Stomach (tissue), 4 donors: ENCODE data around the gene MAML1.

Experiments used
- EP300 ChIP-seq: sonication (generic); formaldehyde crosslinking; IDR thresholded peaks from one replicate; pipeline ENCODE4 v1.6.1; 2017; ENCODE audit warnings: antibody characterized with exemption
- POLR2A ChIP-seq, 4 donors: fragments of 450-650 bp; IDR thresholded peaks; one replicate each; pipeline ENCODE4 v1.6.1; 2016; ENCODE audit warnings: antibody characterized with exemption in 4 of 4, control low read depth in 2 of 4, mild to moderate bottlenecking in 1 of 4, moderate library complexity in 1 of 4
- POLR2AphosphoS5 ChIP-seq, 3 donors: sonication (generic); formaldehyde crosslinking; IDR thresholded peaks; one replicate each; pipeline ENCODE4 v1.6.1; 2016; ENCODE audit warnings: antibody characterized with exemption in 3 of 3
- TF ChIP-seq, protein P1 (sequence below), 7 experiments: fragments of 450-650 bp in 4 of 7; fragments of 200-600 bp in 3 of 7; sonication (generic) in 3 of 7; IDR thresholded peaks; one replicate each; pipeline ENCODE4 v1.5.1; 2016 to 2019; ENCODE audit warnings: antibody characterized with exemption in 7 of 7, control low read depth in 2 of 7, mild to moderate bottlenecking in 1 of 7

DNA sequence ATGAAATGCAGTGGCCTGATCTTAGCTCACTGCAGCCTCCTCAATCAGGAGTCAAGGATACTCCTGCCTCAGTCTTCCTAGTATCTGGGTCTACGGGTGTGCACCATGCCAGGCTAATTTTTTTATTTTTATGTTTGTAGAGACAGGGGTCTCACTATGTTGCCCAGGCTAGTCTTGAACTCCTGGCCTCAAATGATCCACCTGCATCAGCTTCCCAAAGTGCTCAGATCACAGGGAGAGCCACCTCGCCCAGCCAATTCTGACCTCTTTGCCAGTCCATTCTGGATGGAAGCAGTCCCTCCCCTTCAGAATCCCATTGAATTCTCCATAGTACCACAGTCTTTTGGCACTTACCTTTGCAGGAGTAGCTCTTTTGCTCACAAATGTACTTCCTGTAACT, 35.5 kb upstream of the MAML1 start:
- TF ChIP-seq EP300 (no peak), POLR2A (IDR thresholded peaks at IDR 0.05) (no peak), POLR2AphosphoS5 (IDR thresholded peaks at IDR 0.05) (no peak)
- TF ChIP-seq, protein P1, sequence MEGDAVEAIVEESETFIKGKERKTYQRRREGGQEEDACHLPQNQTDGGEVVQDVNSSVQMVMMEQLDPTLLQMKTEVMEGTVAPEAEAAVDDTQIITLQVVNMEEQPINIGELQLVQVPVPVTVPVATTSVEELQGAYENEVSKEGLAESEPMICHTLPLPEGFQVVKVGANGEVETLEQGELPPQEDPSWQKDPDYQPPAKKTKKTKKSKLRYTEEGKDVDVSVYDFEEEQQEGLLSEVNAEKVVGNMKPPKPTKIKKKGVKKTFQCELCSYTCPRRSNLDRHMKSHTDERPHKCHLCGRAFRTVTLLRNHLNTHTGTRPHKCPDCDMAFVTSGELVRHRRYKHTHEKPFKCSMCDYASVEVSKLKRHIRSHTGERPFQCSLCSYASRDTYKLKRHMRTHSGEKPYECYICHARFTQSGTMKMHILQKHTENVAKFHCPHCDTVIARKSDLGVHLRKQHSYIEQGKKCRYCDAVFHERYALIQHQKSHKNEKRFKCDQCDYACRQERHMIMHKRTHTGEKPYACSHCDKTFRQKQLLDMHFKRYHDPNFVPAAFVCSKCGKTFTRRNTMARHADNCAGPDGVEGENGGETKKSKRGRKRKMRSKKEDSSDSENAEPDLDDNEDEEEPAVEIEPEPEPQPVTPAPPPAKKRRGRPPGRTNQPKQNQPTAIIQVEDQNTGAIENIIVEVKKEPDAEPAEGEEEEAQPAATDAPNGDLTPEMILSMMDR (IDR thresholded peaks at IDR 0.05), result no peak
